Measurements from ENCODE around the gene MEGF6. TPM values are rescaled to one million over a fixed set of nuclear protein-coding genes. Genes with fewer than 3 reads are reported as not detected.

Gene MEGF6
- total and polyA plus RNA-seq, 8 donors, result 40.6 to 108 (median 51.5) TPM

DNA sequence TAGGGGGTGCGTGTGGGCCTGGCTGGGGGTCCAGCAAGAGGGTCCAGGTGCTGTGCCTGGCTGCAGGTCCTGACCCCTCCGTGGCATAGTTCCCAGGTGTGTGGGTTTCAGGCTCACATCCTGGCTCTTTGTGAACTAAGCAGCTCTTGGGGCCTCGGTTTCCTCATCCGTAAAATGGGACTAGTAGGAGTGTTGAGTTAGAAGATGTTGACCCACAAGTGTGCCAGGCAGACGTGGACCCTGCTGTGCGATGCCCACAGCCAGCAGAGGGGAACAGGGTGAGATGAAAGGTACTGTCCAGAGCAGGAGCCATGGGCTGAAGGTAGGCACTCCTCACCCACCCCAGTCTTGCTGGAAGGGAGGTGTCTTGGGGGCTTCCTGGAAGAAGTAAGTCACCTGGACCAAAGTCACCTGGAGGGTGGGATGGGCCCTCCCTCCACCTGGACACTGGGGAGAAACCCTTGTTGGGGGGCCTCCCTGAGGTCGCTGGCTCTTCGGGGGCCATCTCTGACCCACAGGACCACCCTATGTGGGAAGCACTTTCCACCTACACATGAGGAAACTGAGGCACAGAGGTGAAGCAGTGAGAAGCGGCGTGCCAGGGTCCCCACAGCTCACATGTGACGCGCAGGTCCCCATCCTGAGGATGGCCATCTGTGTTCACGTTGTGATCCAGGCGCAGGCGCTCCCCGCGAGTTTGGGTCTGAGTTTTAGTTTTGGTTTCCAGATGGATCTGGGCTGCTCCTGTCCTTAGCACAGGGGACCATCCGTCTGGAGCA, 155.4 kb downstream of the MEGF6 start:
- intact Hi-C loops (cut with DNase I), result no loop called here
- H3K27me3 ChIP-seq, result peaks cover 3 to 54% of the 10 kb centered on the region in 2 donors
- H3K4me3 ChIP-seq, result no peak overlapping the region
- no peak for ATAC-seq
- no peaks in the 10 kb centered on the region for H3K36me3 ChIP-seq
- TF ChIP-seq CTCF (IDR thresholded peaks at IDR 0.05), result no peak
- no peak overlapping the region for H3K27ac ChIP-seq
- no peaks in the 10 kb centered on the region for H3K9me3 ChIP-seq
- H3K4me1 ChIP-seq, result peaks cover 3 to 25% of the 10 kb centered on the region in 2 donors
- peak in 1 of 4 donors; percentile 48 for DNase-seq

DNA sequence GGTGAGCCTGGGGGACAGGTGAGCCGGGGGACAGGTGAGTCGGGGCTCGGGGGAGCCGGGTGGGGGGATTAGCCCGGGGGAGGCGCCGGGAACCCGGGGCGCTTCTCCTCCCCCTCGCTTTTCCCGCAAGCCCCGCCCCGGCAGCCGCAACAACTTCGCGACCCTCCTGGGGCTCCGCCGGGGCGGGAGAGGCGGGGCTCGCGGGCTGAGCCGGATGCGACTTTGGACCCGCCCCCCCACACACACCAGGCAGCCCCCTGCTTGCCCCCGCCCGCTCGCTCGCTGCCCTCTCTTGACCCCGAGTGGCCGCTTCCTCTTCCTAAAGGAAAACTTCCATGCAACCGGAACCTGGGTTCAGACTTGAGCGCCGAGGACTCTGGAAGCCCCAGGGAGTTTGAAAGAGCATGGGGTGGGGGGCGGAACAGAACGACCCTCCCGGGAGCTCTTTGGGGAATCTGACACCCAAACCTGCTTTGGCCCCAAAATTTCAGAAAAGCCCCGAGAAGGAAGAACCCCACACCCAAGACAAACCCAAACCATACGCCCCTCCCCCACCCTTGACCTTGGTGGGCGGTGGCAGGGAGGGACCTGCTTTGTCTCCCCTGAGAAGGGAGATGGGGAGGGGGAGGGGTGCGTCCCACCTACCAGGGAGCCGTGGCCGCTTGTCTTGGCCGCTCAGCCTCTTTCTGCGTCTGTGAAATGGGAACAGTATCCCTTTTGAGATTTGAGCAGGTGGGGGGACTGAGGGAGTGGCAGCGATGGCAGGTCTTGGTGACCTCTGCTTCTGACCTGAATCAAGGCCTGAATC, 156.3 kb downstream of the MEGF6 start:
- intact Hi-C loops (cut with DNase I), result no loop called here
- peak overlapping the region; percentile 51 to 58 for H3K4me3 ChIP-seq
- peaks cover 3 to 57% of the 10 kb centered on the region in 2 donors for H3K27me3 ChIP-seq
- H3K27ac ChIP-seq, result peak overlapping the region in 1 of 2 donors; percentile 37
- peaks cover 3 to 25% of the 10 kb centered on the region in 2 donors for H3K4me1 ChIP-seq
- peak; percentile 39 for ATAC-seq
- DNase-seq, result peak in 3 of 4 donors; percentile 51 to 83 (median 52)
- TF ChIP-seq CTCF (IDR thresholded peaks at IDR 0.05), result no peak
- no peaks in the 10 kb centered on the region for H3K36me3 ChIP-seq
- no peaks in the 10 kb centered on the region for H3K9me3 ChIP-seq

DNA sequence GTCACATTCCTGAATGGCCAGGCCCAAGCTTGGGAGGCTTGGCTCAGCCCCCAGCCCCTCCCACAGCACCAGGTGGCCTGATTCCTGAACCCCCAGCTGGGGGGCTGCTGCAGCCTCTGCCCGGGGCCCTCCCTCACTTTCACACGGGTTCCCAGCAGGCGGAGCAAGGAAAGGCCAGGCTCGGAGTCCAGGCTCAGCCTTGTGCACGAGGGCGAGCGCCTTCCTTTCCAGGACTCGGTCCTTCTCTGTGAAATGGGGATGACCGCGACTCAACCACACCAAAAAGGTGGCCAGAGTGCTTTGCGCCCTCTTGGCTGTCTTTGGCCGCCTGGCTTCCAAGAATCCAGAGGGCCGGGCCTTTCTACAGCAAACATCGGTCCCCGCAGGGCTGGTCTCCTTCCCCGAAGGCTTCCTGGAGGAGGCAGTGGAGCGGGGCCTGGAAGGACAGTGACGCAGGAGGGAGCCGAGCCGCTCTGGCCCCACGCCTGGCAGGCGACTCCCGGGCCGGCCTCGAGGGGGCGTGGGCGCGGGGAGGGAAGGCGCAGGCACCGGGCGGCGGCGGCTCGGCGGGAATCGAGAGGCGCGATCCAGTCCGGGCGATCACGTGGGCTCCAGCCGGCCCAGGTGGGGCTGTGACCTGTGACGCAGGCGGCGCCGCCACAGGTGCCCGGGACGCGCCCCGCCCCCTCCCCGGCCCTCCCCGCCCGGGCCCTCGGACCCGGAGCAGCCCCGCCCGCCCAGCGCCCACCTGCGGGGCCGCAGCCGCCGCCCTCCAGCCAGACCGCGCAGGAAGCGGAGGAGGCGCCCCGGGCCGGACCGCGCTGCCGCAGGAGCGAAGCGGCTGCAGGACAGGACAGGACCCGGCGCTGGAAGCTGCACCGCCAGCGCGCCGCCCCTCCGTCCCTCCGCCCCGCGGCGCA, 157.2 kb downstream of the MEGF6 start, which contains the start of gene ARHGEF16:
Gene ARHGEF16, plus strand, starts transcription at position 775 of the 920 bp plus-strand sequence. CDS start 8,420 bp downstream, outside the sequence.
- H3K9me3 ChIP-seq, result no peaks in the 10 kb centered on the region
- TF ChIP-seq CTCF (IDR thresholded peaks at IDR 0.05), result peak; percentile 15 to 35
- peaks cover 3 to 25% of the 10 kb centered on the region in 2 donors for H3K4me1 ChIP-seq
- H3K27ac ChIP-seq, result peak within 1 kb of the TSS; percentile 55 to 61
- ATAC-seq (peak; percentile 85), DNase-seq (peak in 3 of 4 donors; percentile 70 to 93 (median 83))
- peaks cover 3 to 57% of the 10 kb centered on the region in 2 donors for H3K27me3 ChIP-seq
- intact Hi-C loops (cut with DNase I), result no loop called here
- no peaks in the 10 kb centered on the region for H3K36me3 ChIP-seq
- peak within 1 kb of the TSS; percentile 51 to 58 for H3K4me3 ChIP-seq

GRCh38 chr1:3453203-3453761, 158.0 kb downstream of the MEGF6 start:
- peak; percentile 90 for ATAC-seq
- H3K36me3 ChIP-seq, result no peaks in the 10 kb centered on the region
- no peak overlapping the region for H3K27ac ChIP-seq
- H3K4me1 ChIP-seq, result peaks cover 3 to 25% of the 10 kb centered on the region in 2 donors
- peak in 3 of 4 donors; percentile 73 to 92 (median 75) for DNase-seq
- H3K27me3 ChIP-seq, result peaks cover 3 to 57% of the 10 kb centered on the region in 2 donors
- no peak overlapping the region for H3K4me3 ChIP-seq
- H3K9me3 ChIP-seq, result no peaks in the 10 kb centered on the region
- intact Hi-C loops (cut with DNase I), result no loop called here
- peak; percentile 95 to 98 for TF ChIP-seq CTCF (IDR thresholded peaks at IDR 0.05)

All from left lung (tissue), 10 donors.